ENCODE results near the gene HADHB.

HADHB gene

DNA sequence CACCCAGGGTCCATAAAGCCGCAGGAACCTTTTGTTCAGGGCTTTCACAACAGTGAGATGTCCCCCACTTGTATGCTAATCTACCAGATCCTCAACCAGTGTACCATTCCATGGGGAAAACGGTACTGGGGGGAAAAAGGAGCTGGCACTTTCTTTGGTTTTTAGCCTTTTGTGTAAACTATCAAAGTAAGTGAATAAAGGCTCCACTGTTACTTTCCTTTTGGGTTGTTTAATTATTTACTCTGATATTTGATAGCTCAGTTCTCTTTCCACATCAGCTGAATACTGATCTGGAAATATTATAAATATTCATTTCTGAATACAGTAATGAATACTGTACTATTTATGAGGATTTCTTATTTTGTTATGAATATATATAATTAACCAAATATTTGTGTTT is 20.6 kb upstream of the HADHB start:
- no peak overlapping the region for H2AFZ ChIP-seq (ENCODE audit: low read depth, low read length, severe bottlenecking)
- H3K27ac ChIP-seq (ENCODE audit: low read depth, low read length): no peak overlapping the region
- H3K4me3 ChIP-seq (ENCODE audit: insufficient read depth, low read length, poor library complexity, severe bottlenecking): no peak overlapping the region
- H3K79me2 ChIP-seq (ENCODE audit: insufficient read depth, low read length): no peaks in the 10 kb centered on the region
- TF ChIP-seq, protein P1, sequence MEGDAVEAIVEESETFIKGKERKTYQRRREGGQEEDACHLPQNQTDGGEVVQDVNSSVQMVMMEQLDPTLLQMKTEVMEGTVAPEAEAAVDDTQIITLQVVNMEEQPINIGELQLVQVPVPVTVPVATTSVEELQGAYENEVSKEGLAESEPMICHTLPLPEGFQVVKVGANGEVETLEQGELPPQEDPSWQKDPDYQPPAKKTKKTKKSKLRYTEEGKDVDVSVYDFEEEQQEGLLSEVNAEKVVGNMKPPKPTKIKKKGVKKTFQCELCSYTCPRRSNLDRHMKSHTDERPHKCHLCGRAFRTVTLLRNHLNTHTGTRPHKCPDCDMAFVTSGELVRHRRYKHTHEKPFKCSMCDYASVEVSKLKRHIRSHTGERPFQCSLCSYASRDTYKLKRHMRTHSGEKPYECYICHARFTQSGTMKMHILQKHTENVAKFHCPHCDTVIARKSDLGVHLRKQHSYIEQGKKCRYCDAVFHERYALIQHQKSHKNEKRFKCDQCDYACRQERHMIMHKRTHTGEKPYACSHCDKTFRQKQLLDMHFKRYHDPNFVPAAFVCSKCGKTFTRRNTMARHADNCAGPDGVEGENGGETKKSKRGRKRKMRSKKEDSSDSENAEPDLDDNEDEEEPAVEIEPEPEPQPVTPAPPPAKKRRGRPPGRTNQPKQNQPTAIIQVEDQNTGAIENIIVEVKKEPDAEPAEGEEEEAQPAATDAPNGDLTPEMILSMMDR (IDR thresholded peaks at IDR 0.05; ENCODE audit: insufficient read depth, low read length, poor library complexity, severe bottlenecking): no peak
- no peak for TF ChIP-seq EZH2phosphoT487 (conservative IDR thresholded peaks at IDR 0.05; ENCODE audit: low read length)
- H3F3A ChIP-seq (ENCODE audit: insufficient read depth): no peaks in the 10 kb centered on the region
- H3K36me3 ChIP-seq (ENCODE audit: low read length): peaks cover 33% of the 10 kb centered on the region
- no peaks in the 10 kb centered on the region for H3K9me3 ChIP-seq (ENCODE audit: insufficient read depth, low read length)
- H3K4me2 ChIP-seq (ENCODE audit: low read depth, low read length, poor library complexity, severe bottlenecking): no peak overlapping the region
- no peaks in the 10 kb centered on the region for H3K9me2 ChIP-seq (replicated peaks; ENCODE audit: insufficient read depth, low read length)
- H4K20me1 ChIP-seq (ENCODE audit: low read depth, low read length): no peaks in the 10 kb centered on the region
- H3K9ac ChIP-seq (ENCODE audit: low read length): no peak overlapping the region
- no peaks in the 10 kb centered on the region for H3K27me3 ChIP-seq (ENCODE audit: low read length)

DNA sequence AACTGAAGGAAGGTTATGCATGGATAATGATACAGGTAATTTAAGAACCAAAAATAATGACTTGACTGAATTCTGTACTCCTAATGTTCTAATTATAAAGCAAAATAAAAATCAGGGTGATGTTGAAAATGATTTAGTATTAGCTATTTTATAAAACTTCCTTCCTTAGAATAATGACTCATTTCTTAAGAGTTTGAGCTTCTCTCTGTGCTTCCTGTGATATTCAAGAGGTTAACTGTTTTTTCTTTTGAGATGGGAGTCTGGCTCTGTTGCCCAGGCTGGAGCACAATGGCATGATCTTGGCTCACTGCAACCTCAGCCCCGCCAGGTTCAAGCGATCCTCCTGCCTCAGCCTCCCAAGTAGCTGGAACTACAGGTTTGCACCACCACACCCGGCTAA is 15.1 kb upstream of the HADHB start:
- no peak overlapping the region for H2AFZ ChIP-seq (ENCODE audit: low read depth, low read length, severe bottlenecking)
- H4K20me1 ChIP-seq (ENCODE audit: low read depth, low read length): no peaks in the 10 kb centered on the region
- no peaks in the 10 kb centered on the region for H3K9me3 ChIP-seq (ENCODE audit: insufficient read depth, low read length)
- TF ChIP-seq, protein P1 (IDR thresholded peaks at IDR 0.05; ENCODE audit: insufficient read depth, low read length, poor library complexity, severe bottlenecking): no peak
- no peak for TF ChIP-seq EZH2phosphoT487 (conservative IDR thresholded peaks at IDR 0.05; ENCODE audit: low read length)
- no peak overlapping the region for H3K4me3 ChIP-seq (ENCODE audit: insufficient read depth, low read length, poor library complexity, severe bottlenecking)
- H3K4me2 ChIP-seq (ENCODE audit: low read depth, low read length, poor library complexity, severe bottlenecking): no peak overlapping the region
- no peaks in the 10 kb centered on the region for H3F3A ChIP-seq (ENCODE audit: insufficient read depth)
- no peak overlapping the region for H3K27ac ChIP-seq (ENCODE audit: low read depth, low read length)
- no peaks in the 10 kb centered on the region for H3K79me2 ChIP-seq (ENCODE audit: insufficient read depth, low read length)
- H3K27me3 ChIP-seq (ENCODE audit: low read length): no peaks in the 10 kb centered on the region
- no peak overlapping the region for H3K9ac ChIP-seq (ENCODE audit: low read length)
- no peaks in the 10 kb centered on the region for H3K9me2 ChIP-seq (replicated peaks; ENCODE audit: insufficient read depth, low read length)
- peaks cover 51% of the 10 kb centered on the region; the same call in 1 of the 2 replicates for H3K36me3 ChIP-seq (ENCODE audit: low read length)

DNA sequence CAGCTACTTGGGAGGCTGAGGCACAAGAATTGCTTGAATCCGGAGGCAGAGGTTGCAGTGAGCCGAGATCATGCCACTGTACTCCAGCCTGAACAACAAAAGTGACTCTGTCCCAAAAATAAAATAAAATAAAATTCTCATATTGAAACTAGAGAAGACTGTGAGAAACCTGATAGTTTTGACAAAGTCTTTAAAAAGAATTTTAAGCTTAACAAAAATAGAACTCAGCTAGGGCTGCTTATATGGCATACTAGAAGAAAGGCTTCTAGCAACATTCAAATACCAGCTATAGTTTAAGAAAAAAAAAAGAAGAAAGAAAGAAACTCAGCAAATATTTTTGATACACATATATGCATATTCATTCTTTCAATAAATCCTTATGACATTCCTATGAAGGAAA is 13.9 kb upstream of the HADHB start:
- no peak for TF ChIP-seq EZH2phosphoT487 (conservative IDR thresholded peaks at IDR 0.05; ENCODE audit: low read length)
- TF ChIP-seq, protein P1 (IDR thresholded peaks at IDR 0.05; ENCODE audit: insufficient read depth, low read length, poor library complexity, severe bottlenecking): no peak
- H3K9me2 ChIP-seq (replicated peaks; ENCODE audit: insufficient read depth, low read length): no peaks in the 10 kb centered on the region
- H3K27me3 ChIP-seq (ENCODE audit: low read length): no peaks in the 10 kb centered on the region
- H3K9ac ChIP-seq (ENCODE audit: low read length): no peak overlapping the region
- no peak overlapping the region for H3K27ac ChIP-seq (ENCODE audit: low read depth, low read length)
- H4K20me1 ChIP-seq (ENCODE audit: low read depth, low read length): no peaks in the 10 kb centered on the region
- H3K36me3 ChIP-seq (ENCODE audit: low read length): peaks cover 41% of the 10 kb centered on the region; the same call in 1 of the 2 replicates
- no peak overlapping the region for H2AFZ ChIP-seq (ENCODE audit: low read depth, low read length, severe bottlenecking)
- no peak overlapping the region for H3K4me2 ChIP-seq (ENCODE audit: low read depth, low read length, poor library complexity, severe bottlenecking)
- H3F3A ChIP-seq (ENCODE audit: insufficient read depth): no peaks in the 10 kb centered on the region
- no peaks in the 10 kb centered on the region for H3K79me2 ChIP-seq (ENCODE audit: insufficient read depth, low read length)
- no peak overlapping the region for H3K4me3 ChIP-seq (ENCODE audit: insufficient read depth, low read length, poor library complexity, severe bottlenecking)
- no peaks in the 10 kb centered on the region for H3K9me3 ChIP-seq (ENCODE audit: insufficient read depth, low read length)

All from SU-DHL-6 (cell line).